Prostate gland (tissue), 2 donors: ENCODE data around the gene SFI1.

Experiments
- CTCF ChIP-seq, 4 experiments: fragments of 200-600 bp in 2 of 4; fragments of 450-650 bp in 2 of 4; sonication (generic) in 2 of 4; IDR thresholded peaks; 1 replicate in 3 of 4; 2 replicates in 1 of 4; pipeline ENCODE4 v1.5.1; 2016 to 2019; ENCODE audit warnings: antibody characterized with exemption in 4 of 4, mild to moderate bottlenecking in 2 of 4, moderate library complexity in 2 of 4
- POLR2A ChIP-seq: fragments of 450-650 bp; IDR thresholded peaks from one replicate; pipeline ENCODE4 v1.6.1; 2016; ENCODE audit warnings: antibody characterized with exemption, mild to moderate bottlenecking
- POLR2AphosphoS5 ChIP-seq: sonication (generic); formaldehyde crosslinking; IDR thresholded peaks from one replicate; pipeline ENCODE4 v1.6.1; 2017; ENCODE audit warnings: antibody characterized with exemption

GRCh38 chr22:31613286-31613903, 117.1 kb downstream of the SFI1 start:
- TF ChIP-seq CTCF (IDR thresholded peaks at IDR 0.05) (no peak), POLR2A (no peak), POLR2AphosphoS5 (no peak)
